GM23338 (cell line): Measurements from ENCODE around the gene CTNNA3. TPM values are rescaled to one million over a fixed set of nuclear protein-coding genes. Genes with fewer than 3 reads are reported as not detected.

Source experiments
- ATAC-seq: fragments of 200-7000 bp; cut with Tn5 transposase; 3 replicates; pipeline ENCODE4 v1.9.1; 2020
- DNase-seq: peaks from one replicate; pipeline ENCODE4 v3.0.0-alpha.2; 2015; ENCODE audit warnings: low spot score
- H2AFZ ChIP-seq: fragments of 200-600 bp; sonication (generic); 2 replicates; pipeline ENCODE4 v1.8.0; 2016; ENCODE audit warnings: antibody characterized with exemption, mild to moderate bottlenecking, moderate library complexity
- H3F3A ChIP-seq: fragments of 200-600 bp; sonication (generic); replicated peaks from 2 replicates; pipeline ENCODE4 v1.8.0; 2017; ENCODE audit warnings: antibody characterized with exemption, mixed run types, low read depth
- H3K27ac ChIP-seq: fragments of 200-600 bp; sonication (generic); 2 replicates; pipeline ENCODE4 v1.6.1; 2016; ENCODE audit warnings: low read depth
- H3K27me3 ChIP-seq: fragments of 200-600 bp; sonication (generic); 2 replicates; pipeline ENCODE4 v1.8.0; 2016; ENCODE audit warnings: mild to moderate bottlenecking, mixed run types, moderate library complexity; ENCODE audit not compliant: insufficient read depth
- H3K36me3 ChIP-seq: fragments of 200-600 bp; sonication (generic); 2 replicates; pipeline ENCODE4 v1.8.0; 2016; ENCODE audit warnings: mild to moderate bottlenecking; ENCODE audit not compliant: insufficient read depth
- H3K4me1 ChIP-seq: fragments of 200-600 bp; sonication (generic); 2 replicates; pipeline ENCODE4 v1.8.0; 2016; ENCODE audit warnings: mild to moderate bottlenecking, moderate library complexity; ENCODE audit not compliant: insufficient read depth
- H3K4me2 ChIP-seq: fragments of 200-600 bp; sonication (generic); 2 replicates; pipeline ENCODE4 v1.7.1; 2017; ENCODE audit warnings: mixed run types
- H3K4me3 ChIP-seq: fragments of 200-600 bp; sonication (generic); 2 replicates; pipeline ENCODE4 v1.6.1; 2016; ENCODE audit warnings: mixed run types
- H3K79me2 ChIP-seq: fragments of 200-600 bp; sonication (generic); replicated peaks from 2 replicates; pipeline ENCODE4 v1.8.0; 2017; ENCODE audit warnings: mild to moderate bottlenecking; ENCODE audit not compliant: insufficient read depth
- H3K9me2 ChIP-seq: fragments of 200-600 bp; sonication (generic); 2 replicates; pipeline ENCODE4 v1.8.0; 2017; ENCODE audit not compliant: insufficient read depth
- H4K20me1 ChIP-seq: fragments of 200-600 bp; sonication (generic); replicated peaks from 2 replicates; pipeline ENCODE4 v1.8.0; 2017; ENCODE audit warnings: mild to moderate bottlenecking; ENCODE audit not compliant: insufficient read depth
- H3K27ac Mint-ChIP-seq: 2 replicates; pipeline ENCODE4 v1.8.0; 2020; ENCODE audit warnings: inconsistent platforms, mild to moderate bottlenecking, moderate library complexity, mixed read lengths
- H3K27me3 Mint-ChIP-seq: 3 replicates; pipeline ENCODE4 v1.8.0; 2022; ENCODE audit warnings: low read depth, mild to moderate bottlenecking, moderate library complexity, mixed read lengths, inconsistent platforms; ENCODE audit not compliant: insufficient read depth, poor library complexity
- H3K36me3 Mint-ChIP-seq: 3 replicates; pipeline ENCODE4 v1.8.0; 2021; ENCODE audit warnings: low read depth, mild to moderate bottlenecking, inconsistent platforms, moderate library complexity, mixed read lengths
- H3K4me1 Mint-ChIP-seq: 3 replicates; pipeline ENCODE4 v1.8.0; 2020; ENCODE audit warnings: mild to moderate bottlenecking, inconsistent platforms, mixed read lengths
- H3K4me3 Mint-ChIP-seq: 3 replicates; pipeline ENCODE4 v1.8.0; 2021; ENCODE audit warnings: moderate library complexity, mild to moderate bottlenecking, inconsistent platforms, mixed read lengths
- H3K9me3 Mint-ChIP-seq: 3 replicates; pipeline ENCODE4 v1.8.0; 2020; ENCODE audit warnings: moderate library complexity, mild to moderate bottlenecking, inconsistent platforms, mixed read lengths
- CREB1 ChIP-seq: fragments of 250-450 bp; sonication (Bioruptor Pico); IDR thresholded peaks from 2 replicates; pipeline ENCODE4 v1.5.0; 2020; ENCODE audit warnings: low read depth, mild to moderate bottlenecking, moderate library complexity
- EZH2 ChIP-seq: fragments of 200-600 bp; sonication (generic); IDR thresholded peaks from one replicate; pipeline ENCODE4 v1.8.0; 2017; ENCODE audit warnings: antibody characterized with exemption, mild to moderate bottlenecking, low read depth; ENCODE audit not compliant: unreplicated experiment
- EZH2phosphoT487 ChIP-seq: fragments of 200-600 bp; sonication (generic); IDR thresholded peaks from one replicate; pipeline ENCODE4 v1.8.1; 2018; ENCODE audit warnings: antibody characterized with exemption; ENCODE audit not compliant: unreplicated experiment
- JUNB ChIP-seq: IDR thresholded peaks from one replicate; pipeline ENCODE4 v1.6.1; 2016; ENCODE audit warnings: antibody characterized with exemption; ENCODE audit not compliant: unreplicated experiment
- NANOG ChIP-seq: IDR thresholded peaks from 2 replicates; pipeline ENCODE4 v1.6.1; 2016; ENCODE audit warnings: antibody characterized with exemption, borderline replicate concordance
- POLR2AphosphoS5 ChIP-seq: IDR thresholded peaks from 2 replicates; pipeline ENCODE4 v1.6.1; 2016; ENCODE audit warnings: antibody characterized with exemption, low read depth
- STAT1 ChIP-seq: IDR thresholded peaks from one replicate; pipeline ENCODE4 v1.6.1; 2016; ENCODE audit warnings: antibody characterized with exemption; ENCODE audit not compliant: unreplicated experiment
- ZNF114 ChIP-seq: fragments of 250-450 bp; sonication (Bioruptor Pico); IDR thresholded peaks from 2 replicates; pipeline ENCODE4 v1.5.0; 2020; ENCODE audit warnings: mild to moderate bottlenecking, moderate library complexity
- ZNF331 ChIP-seq: fragments of 250-450 bp; sonication (Bioruptor Pico); IDR thresholded peaks from 2 replicates; pipeline ENCODE4 v1.5.0; 2020; ENCODE audit warnings: low read depth, mild to moderate bottlenecking, moderate library complexity
- polyA plus RNA-seq: library from polyadenylated mRNA; unstranded; fragments of >200 nt; fragmentation: Nextera tagmentation; extraction: Ambion mirVana; gene quantifications from 2 replicates; pipeline ENCODE4 v1.2.1, GENCODE V29; 2016
- total RNA-seq: library from RNA; depleted of rRNA; stranded (reverse); fragments of >200 nt; shearing (Covaris generic); gene quantifications from 2 replicates; pipeline ENCODE4 v1.2.3, GENCODE V29; 2014
- TF ChIP-seq, protein P1 (sequence below): fragments of 250-450 bp; sonication (Bioruptor Pico); IDR thresholded peaks from 2 replicates; pipeline ENCODE4 v1.5.0; 2020; ENCODE audit warnings: mild to moderate bottlenecking, moderate library complexity
- TF ChIP-seq, protein P2 (sequence below), 2 experiments: fragments of 200-600 bp in 1 of 2; sonication (generic) in 1 of 2; conservative IDR thresholded peaks; 2 replicates each; pipeline versions ENCODE4 v1.5.1 to v1.6.1; 2016 to 2017; ENCODE audit warnings: antibody characterized with exemption in 2 of 2, low read depth in 2 of 2, mild to moderate bottlenecking in 2 of 2, moderate library complexity in 1 of 2
- TF ChIP-seq, protein P3 (sequence below): IDR thresholded peaks from one replicate; pipeline ENCODE4 v1.6.1; 2018; ENCODE audit warnings: antibody characterized with exemption; ENCODE audit not compliant: unreplicated experiment
- TF ChIP-seq, protein P4 (sequence below): IDR thresholded peaks from 2 replicates; pipeline ENCODE4 v1.6.1; 2016; ENCODE audit warnings: antibody characterized with exemption

The CTNNA3 gene
- total and polyA plus RNA-seq, 2 experiments from 2014 or later: 0.71 to 3.3 TPM

DNA sequence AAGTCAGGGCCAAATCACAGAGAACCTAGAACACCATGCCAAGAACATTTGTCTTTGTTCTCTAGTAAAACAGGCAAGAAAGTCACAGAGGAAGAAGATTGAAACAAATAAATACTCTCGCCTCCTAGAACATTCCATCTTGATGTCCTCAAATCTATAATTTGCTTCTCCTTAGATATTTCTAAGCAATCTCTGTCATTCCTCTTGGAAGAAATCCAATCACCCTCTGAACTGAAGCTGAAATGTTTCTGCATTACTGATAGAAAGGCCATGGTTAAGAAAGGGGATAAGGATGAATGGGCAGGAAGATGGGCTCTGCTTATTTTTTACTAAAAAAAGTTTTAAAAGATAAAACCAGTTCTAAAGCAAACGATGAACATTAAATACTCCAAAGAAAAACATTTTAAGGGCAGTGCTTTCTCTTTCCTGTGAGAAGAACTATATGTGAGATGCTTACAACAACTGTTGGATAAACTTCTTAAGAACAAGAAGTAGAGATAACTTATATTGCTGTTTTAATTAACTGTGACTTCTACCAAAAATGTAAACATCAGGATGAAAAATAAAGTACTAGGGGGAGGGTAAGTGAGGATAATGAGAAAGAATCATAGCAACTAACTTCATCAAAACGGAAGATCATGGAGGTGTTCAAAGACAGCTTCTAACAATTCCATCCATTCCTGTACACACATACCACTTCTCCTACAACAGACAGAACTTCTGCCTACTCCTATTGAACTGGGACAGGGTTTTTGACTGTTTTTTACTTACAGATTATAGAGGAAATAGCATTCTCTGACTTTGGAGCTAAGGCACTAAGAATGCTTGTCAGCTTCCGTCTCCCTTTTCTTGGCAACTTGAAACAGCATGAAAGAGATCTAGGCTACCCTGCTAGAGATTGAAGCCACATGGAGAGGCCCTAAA lies 923.2 kb downstream of the CTNNA3 start:
- Histone ChIP-seq H3K9me2 (no peaks in the 10 kb centered on the region), H4K20me1 (no peaks in the 10 kb centered on the region)

More for the DNA sequence above, 923.2 kb downstream of the CTNNA3 start:
- Histone ChIP-seq H3K27ac (no peak overlapping the region), H3K4me2 (no peak overlapping the region), H3K4me1 (no peaks in the 10 kb centered on the region), H3K79me2 (no peaks in the 10 kb centered on the region), H3F3A (no peaks in the 10 kb centered on the region), H3K4me3 (no peak overlapping the region), H3K36me3 (no peaks in the 10 kb centered on the region), H2AFZ (no peak overlapping the region), H3K27me3 (no peaks in the 10 kb centered on the region)
- no peak for ATAC-seq
- TF ChIP-seq POLR2AphosphoS5 (no peak), ZNF114 (CRISPR knock-in tag) (no peak), CREB1 (no peak), EZH2 (no peak), JUNB (no peak), NANOG (no peak), STAT1 (no peak), EZH2phosphoT487 (no peak), ZNF331 (no peak)
- TF ChIP-seq, protein P1, sequence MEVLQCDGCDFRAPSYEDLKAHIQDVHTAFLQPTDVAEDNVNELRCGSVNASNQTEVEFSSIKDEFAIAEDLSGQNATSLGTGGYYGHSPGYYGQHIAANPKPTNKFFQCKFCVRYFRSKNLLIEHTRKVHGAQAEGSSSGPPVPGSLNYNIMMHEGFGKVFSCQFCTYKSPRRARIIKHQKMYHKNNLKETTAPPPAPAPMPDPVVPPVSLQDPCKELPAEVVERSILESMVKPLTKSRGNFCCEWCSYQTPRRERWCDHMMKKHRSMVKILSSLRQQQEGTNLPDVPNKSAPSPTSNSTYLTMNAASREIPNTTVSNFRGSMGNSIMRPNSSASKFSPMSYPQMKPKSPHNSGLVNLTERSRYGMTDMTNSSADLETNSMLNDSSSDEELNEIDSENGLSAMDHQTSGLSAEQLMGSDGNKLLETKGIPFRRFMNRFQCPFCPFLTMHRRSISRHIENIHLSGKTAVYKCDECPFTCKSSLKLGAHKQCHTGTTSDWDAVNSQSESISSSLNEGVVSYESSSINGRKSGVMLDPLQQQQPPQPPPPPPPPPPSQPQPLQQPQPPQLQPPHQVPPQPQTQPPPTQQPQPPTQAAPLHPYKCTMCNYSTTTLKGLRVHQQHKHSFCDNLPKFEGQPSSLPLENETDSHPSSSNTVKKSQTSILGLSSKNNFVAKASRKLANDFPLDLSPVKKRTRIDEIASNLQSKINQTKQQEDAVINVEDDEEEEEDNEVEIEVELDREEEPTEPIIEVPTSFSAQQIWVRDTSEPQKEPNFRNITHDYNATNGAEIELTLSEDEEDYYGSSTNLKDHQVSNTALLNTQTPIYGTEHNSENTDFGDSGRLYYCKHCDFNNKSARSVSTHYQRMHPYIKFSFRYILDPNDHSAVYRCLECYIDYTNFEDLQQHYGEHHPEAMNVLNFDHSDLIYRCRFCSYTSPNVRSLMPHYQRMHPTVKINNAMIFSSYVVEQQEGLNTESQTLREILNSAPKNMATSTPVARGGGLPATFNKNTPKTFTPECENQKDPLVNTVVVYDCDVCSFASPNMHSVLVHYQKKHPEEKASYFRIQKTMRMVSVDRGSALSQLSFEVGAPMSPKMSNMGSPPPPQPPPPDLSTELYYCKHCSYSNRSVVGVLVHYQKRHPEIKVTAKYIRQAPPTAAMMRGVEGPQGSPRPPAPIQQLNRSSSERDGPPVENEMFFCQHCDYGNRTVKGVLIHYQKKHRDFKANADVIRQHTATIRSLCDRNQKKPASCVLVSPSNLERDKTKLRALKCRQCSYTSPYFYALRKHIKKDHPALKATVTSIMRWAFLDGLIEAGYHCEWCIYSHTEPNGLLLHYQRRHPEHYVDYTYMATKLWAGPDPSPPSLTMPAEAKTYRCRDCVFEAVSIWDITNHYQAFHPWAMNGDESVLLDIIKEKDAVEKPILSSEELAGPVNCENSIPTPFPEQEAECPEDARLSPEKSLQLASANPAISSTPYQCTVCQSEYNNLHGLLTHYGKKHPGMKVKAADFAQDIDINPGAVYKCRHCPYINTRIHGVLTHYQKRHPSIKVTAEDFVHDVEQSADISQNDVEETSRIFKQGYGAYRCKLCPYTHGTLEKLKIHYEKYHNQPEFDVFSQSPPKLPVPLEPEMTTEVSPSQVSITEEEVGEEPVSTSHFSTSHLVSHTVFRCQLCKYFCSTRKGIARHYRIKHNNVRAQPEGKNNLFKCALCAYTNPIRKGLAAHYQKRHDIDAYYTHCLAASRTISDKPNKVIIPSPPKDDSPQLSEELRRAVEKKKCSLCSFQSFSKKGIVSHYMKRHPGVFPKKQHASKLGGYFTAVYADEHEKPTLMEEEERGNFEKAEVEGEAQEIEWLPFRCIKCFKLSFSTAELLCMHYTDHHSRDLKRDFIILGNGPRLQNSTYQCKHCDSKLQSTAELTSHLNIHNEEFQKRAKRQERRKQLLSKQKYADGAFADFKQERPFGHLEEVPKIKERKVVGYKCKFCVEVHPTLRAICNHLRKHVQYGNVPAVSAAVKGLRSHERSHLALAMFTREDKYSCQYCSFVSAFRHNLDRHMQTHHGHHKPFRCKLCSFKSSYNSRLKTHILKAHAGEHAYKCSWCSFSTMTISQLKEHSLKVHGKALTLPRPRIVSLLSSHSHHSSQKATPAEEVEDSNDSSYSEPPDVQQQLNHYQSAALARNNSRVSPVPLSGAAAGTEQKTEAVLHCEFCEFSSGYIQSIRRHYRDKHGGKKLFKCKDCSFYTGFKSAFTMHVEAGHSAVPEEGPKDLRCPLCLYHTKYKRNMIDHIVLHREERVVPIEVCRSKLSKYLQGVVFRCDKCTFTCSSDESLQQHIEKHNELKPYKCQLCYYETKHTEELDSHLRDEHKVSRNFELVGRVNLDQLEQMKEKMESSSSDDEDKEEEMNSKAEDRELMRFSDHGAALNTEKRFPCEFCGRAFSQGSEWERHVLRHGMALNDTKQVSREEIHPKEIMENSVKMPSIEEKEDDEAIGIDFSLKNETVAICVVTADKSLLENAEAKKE (CRISPR knock-in tag): no peak
- TF ChIP-seq, protein P2, sequence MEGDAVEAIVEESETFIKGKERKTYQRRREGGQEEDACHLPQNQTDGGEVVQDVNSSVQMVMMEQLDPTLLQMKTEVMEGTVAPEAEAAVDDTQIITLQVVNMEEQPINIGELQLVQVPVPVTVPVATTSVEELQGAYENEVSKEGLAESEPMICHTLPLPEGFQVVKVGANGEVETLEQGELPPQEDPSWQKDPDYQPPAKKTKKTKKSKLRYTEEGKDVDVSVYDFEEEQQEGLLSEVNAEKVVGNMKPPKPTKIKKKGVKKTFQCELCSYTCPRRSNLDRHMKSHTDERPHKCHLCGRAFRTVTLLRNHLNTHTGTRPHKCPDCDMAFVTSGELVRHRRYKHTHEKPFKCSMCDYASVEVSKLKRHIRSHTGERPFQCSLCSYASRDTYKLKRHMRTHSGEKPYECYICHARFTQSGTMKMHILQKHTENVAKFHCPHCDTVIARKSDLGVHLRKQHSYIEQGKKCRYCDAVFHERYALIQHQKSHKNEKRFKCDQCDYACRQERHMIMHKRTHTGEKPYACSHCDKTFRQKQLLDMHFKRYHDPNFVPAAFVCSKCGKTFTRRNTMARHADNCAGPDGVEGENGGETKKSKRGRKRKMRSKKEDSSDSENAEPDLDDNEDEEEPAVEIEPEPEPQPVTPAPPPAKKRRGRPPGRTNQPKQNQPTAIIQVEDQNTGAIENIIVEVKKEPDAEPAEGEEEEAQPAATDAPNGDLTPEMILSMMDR (conservative IDR thresholded peaks at IDR 0.05; ENCODE audit: low read depth in 2 of 2): no peak
- TF ChIP-seq, protein P3, sequence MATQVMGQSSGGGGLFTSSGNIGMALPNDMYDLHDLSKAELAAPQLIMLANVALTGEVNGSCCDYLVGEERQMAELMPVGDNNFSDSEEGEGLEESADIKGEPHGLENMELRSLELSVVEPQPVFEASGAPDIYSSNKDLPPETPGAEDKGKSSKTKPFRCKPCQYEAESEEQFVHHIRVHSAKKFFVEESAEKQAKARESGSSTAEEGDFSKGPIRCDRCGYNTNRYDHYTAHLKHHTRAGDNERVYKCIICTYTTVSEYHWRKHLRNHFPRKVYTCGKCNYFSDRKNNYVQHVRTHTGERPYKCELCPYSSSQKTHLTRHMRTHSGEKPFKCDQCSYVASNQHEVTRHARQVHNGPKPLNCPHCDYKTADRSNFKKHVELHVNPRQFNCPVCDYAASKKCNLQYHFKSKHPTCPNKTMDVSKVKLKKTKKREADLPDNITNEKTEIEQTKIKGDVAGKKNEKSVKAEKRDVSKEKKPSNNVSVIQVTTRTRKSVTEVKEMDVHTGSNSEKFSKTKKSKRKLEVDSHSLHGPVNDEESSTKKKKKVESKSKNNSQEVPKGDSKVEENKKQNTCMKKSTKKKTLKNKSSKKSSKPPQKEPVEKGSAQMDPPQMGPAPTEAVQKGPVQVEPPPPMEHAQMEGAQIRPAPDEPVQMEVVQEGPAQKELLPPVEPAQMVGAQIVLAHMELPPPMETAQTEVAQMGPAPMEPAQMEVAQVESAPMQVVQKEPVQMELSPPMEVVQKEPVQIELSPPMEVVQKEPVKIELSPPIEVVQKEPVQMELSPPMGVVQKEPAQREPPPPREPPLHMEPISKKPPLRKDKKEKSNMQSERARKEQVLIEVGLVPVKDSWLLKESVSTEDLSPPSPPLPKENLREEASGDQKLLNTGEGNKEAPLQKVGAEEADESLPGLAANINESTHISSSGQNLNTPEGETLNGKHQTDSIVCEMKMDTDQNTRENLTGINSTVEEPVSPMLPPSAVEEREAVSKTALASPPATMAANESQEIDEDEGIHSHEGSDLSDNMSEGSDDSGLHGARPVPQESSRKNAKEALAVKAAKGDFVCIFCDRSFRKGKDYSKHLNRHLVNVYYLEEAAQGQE: no peak
- TF ChIP-seq, protein P4, sequence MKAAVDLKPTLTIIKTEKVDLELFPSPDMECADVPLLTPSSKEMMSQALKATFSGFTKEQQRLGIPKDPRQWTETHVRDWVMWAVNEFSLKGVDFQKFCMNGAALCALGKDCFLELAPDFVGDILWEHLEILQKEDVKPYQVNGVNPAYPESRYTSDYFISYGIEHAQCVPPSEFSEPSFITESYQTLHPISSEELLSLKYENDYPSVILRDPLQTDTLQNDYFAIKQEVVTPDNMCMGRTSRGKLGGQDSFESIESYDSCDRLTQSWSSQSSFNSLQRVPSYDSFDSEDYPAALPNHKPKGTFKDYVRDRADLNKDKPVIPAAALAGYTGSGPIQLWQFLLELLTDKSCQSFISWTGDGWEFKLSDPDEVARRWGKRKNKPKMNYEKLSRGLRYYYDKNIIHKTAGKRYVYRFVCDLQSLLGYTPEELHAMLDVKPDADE: no peak
- DNase-seq: no peak
- Mint-ChIP-seq H3K36me3 (no peaks in the 10 kb centered on the region), H3K9me3 (no peaks in the 10 kb centered on the region), H3K27ac (no peak overlapping the region), H3K4me1 (peaks cover 3% of the 10 kb centered on the region; the same call in 1 of the 3 replicates), H3K4me3 (no peak overlapping the region), H3K27me3 (no peaks in the 10 kb centered on the region)
